Neuronal stem cell (in vitro differentiated cells): ENCODE data around the gene ALDH1A3.

Experiments used
- DNase-seq: peaks from one replicate; pipeline ENCODE4 v3.0.0-alpha.2; 2013; ENCODE audit warnings: low spot score
- H2AFZ ChIP-seq: one replicate; pipeline ENCODE4 v1.6.1; 2013; ENCODE audit warnings: mild to moderate bottlenecking, low read length, inconsistent platforms
- H2AK5ac ChIP-seq: 2 replicates; pipeline ENCODE4 v1.6.1; 2013; ENCODE audit warnings: low read depth, mild to moderate bottlenecking, inconsistent platforms, low read length, moderate library complexity, mixed read lengths
- H2BK120ac ChIP-seq: 2 replicates; pipeline ENCODE4 v1.6.1; 2013; ENCODE audit warnings: low read depth, mild to moderate bottlenecking, inconsistent platforms, low read length, moderate library complexity, mixed read lengths
- H2BK12ac ChIP-seq: one replicate; pipeline ENCODE4 v1.6.1; 2013; ENCODE audit warnings: low read length, inconsistent platforms
- H2BK15ac ChIP-seq: 2 replicates; pipeline ENCODE4 v1.6.1; 2013; ENCODE audit warnings: mild to moderate bottlenecking, low read length, inconsistent platforms, mixed read lengths
- H2BK5ac ChIP-seq: one replicate; pipeline ENCODE4 v1.6.1; 2013; ENCODE audit warnings: inconsistent platforms, mild to moderate bottlenecking, low read length, moderate library complexity
- H3K14ac ChIP-seq: one replicate; pipeline ENCODE4 v1.6.1; 2013; ENCODE audit warnings: low read length, inconsistent platforms
- H3K18ac ChIP-seq: 2 replicates; pipeline ENCODE4 v1.6.1; 2013; ENCODE audit warnings: low read length, inconsistent platforms
- H3K23ac ChIP-seq: 2 replicates; pipeline ENCODE4 v1.6.1; 2013; ENCODE audit warnings: low read depth, mild to moderate bottlenecking, mixed read lengths, low read length, inconsistent platforms; ENCODE audit not compliant: poor library complexity
- H3K27ac ChIP-seq: replicated peaks from 3 replicates; pipeline ENCODE4 v1.5.1; 2013; ENCODE audit warnings: low read length, inconsistent platforms
- H3K27me3 ChIP-seq, 3 experiments: 2 replicates each; pipeline ENCODE4 v1.6.1; 2013; ENCODE audit warnings: low read length in 3 of 3, mild to moderate bottlenecking in 2 of 3, inconsistent platforms in 1 of 3, low read depth in 1 of 3, mixed read lengths in 1 of 3, moderate library complexity in 1 of 3; ENCODE audit not compliant: control insufficient read depth in 3 of 3, insufficient read depth in 3 of 3
- H3K36me3 ChIP-seq, 2 donors: replicated peaks in 1 of 2; 2 replicates each; pipeline ENCODE4 v1.6.1; 2013; ENCODE audit warnings: low read length in 2 of 2; ENCODE audit not compliant: control insufficient read depth in 2 of 2, insufficient read depth in 2 of 2
- H3K4ac ChIP-seq: 2 replicates; pipeline ENCODE4 v1.6.1; 2013; ENCODE audit warnings: inconsistent platforms, mild to moderate bottlenecking, low read length, moderate library complexity
- H3K4me1 ChIP-seq, 2 donors: 1 replicate in 1 of 2; 2 replicates in 1 of 2; pipeline ENCODE4 v1.6.1; 2013; ENCODE audit warnings: low read length in 2 of 2, low read depth in 1 of 2; ENCODE audit not compliant: control insufficient read depth in 2 of 2, insufficient read depth in 1 of 2
- H3K4me2 ChIP-seq: one replicate; pipeline ENCODE4 v1.6.1; 2013; ENCODE audit warnings: mild to moderate bottlenecking, low read length, inconsistent platforms; ENCODE audit not compliant: insufficient read depth, poor library complexity, severe bottlenecking
- H3K4me3 ChIP-seq, 2 donors: 2 replicates each; pipeline ENCODE4 v1.5.1; 2013; ENCODE audit warnings: low read length in 2 of 2, mild to moderate bottlenecking in 2 of 2, inconsistent platforms in 1 of 2, moderate library complexity in 1 of 2
- H3K79me1 ChIP-seq: one replicate; pipeline ENCODE4 v1.6.1; 2013; ENCODE audit warnings: low read depth, mild to moderate bottlenecking, inconsistent platforms, low read length, moderate library complexity
- H3K9ac ChIP-seq: one replicate; pipeline ENCODE4 v1.6.1; 2013; ENCODE audit warnings: mild to moderate bottlenecking, low read depth, low read length, inconsistent platforms; ENCODE audit not compliant: poor library complexity
- H3K9me3 ChIP-seq, 2 donors: replicated peaks in 1 of 2; 2 replicates each; pipeline versions ENCODE3 to v1.6.1; 2013; ENCODE audit warnings: low read length in 2 of 2, mild to moderate bottlenecking in 2 of 2, inconsistent platforms in 1 of 2, low read depth in 1 of 2, mixed read lengths in 1 of 2, moderate library complexity in 1 of 2; ENCODE audit not compliant: control insufficient read depth in 2 of 2, insufficient read depth in 1 of 2
- H4K8ac ChIP-seq: one replicate; pipeline ENCODE4 v1.6.1; 2013; ENCODE audit warnings: low read depth, mild to moderate bottlenecking, inconsistent platforms, low read length, moderate library complexity
- H4K91ac ChIP-seq: one replicate; pipeline ENCODE4 v1.6.1; 2013; ENCODE audit warnings: low read length, low read depth, mild to moderate bottlenecking, inconsistent platforms; ENCODE audit not compliant: poor library complexity
- WGBS, 2 donors: extraction: QIAGEN DNeasy Blood & Tissue Kit; methylation state at CpG; one replicate each; pipeline ENCODE4 v1.1.7; 2013; ENCODE audit warnings: missing lambda C conversion rate in 2 of 2, mixed read lengths in 1 of 2; ENCODE audit not compliant: insufficient read length in 2 of 2, insufficient replicate concordance in 1 of 2; ENCODE audit errors: extremely low coverage in 2 of 2; 5-methylcytosine and 5-hydroxymethylcytosine counted together

The ALDH1A3 gene

DNA sequence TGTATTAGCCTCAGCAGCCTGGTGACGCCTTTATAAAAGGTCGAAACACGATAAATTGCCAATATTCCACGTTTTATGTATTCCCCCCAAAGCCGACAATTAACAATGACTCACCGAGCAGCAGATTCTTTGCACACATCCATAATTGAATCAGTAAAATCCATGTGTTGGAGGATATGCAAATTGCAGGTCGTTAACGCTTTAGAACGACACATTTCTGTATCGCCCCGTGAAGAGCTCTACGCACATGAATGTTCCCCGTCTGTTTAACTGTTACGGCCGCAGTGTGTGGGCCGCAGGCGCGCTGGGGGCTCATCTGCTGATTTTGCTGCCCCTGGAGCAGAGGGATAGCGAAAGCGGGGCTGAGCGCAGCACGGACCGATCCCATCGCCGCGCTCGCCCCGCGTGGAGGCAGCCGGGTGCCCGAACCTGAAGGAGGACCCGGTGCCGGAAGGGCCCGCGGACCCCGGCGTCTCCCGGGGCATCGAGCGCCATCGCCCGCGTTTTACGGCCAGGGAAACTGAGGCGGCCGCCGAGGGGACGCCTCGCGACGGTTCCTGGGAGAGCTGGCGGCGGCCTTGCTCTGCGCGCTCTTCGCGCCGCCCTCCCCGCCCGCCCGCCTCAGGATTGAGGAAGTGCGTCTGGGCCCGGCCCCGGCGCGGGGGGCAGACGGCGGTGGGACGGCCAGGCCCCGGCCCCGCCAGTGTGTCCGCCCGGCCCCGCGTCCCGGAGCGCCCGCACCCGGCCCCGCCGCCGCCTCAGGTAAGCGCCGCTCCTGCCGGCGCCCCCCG is 39.3 kb downstream of the ALDH1A3 start, which contains the start of gene LRRK1:
Gene LRRK1, plus strand, starts transcription at position 668 of the 791 bp plus-strand sequence. CDS start 5,276 bp downstream, outside the sequence.
- Histone ChIP-seq H3K27me3 (peaks cover 16 to 91% (median 53%) of the 10 kb centered on the region in 3 experiments), H4K8ac (no peak within 1 kb of the TSS), H2AFZ (peak within 1 kb of the TSS; percentile 73), H3K4ac (no peak within 1 kb of the TSS), H3K27ac (no peak within 1 kb of the TSS), H3K18ac (peak within 1 kb of the TSS; percentile 81), H2BK5ac (no peak within 1 kb of the TSS), H4K91ac (no peak within 1 kb of the TSS), H3K36me3 (no peaks in the 10 kb centered on the region), H2BK15ac (no peak within 1 kb of the TSS), H3K4me2 (peak within 1 kb of the TSS; percentile 86), H3K9me3 (no peaks in the 10 kb centered on the region), H3K23ac (peak within 1 kb of the TSS; percentile 61), H2BK12ac (no peak within 1 kb of the TSS), H2AK5ac (no peak within 1 kb of the TSS), H3K4me3 (peak within 1 kb of the TSS in 1 of 2 donors; percentile 77), H3K14ac (peak within 1 kb of the TSS; percentile 85), H3K9ac (peak within 1 kb of the TSS; percentile 65), H3K4me1 (no peaks in the 10 kb centered on the region), H3K79me1 (no peaks in the 10 kb centered on the region), H2BK120ac (no peak within 1 kb of the TSS)
- WGBS, 2 donors, result no CpG with 5 or more reads among the region's 87 CpGs
- DNase-seq, result no peak

GRCh38 chr15:100919481-100920405 is 40.1 kb downstream of the ALDH1A3 start:
- peak overlapping the region in 1 of 2 donors; percentile 77 for H3K4me3 ChIP-seq
- DNase-seq, result no peak

GRCh38 chr15:100920516-100921135 is 41.0 kb downstream of the ALDH1A3 start:
- Histone ChIP-seq H3K27ac (no peak overlapping the region), H2AFZ (no peak overlapping the region), H2BK120ac (no peak overlapping the region), H3K18ac (no peak overlapping the region), H2BK15ac (no peak overlapping the region), H2BK12ac (no peak overlapping the region), H3K4me3 (peak overlapping the region in 1 of 2 donors; percentile 51), H3K4me2 (no peak overlapping the region), H3K14ac (no peak overlapping the region), H3K23ac (no peak overlapping the region), H3K9ac (no peak overlapping the region), H2AK5ac (no peak overlapping the region), H3K4me1 (no peaks in the 10 kb centered on the region), H3K36me3 (no peaks in the 10 kb centered on the region), H3K4ac (no peak overlapping the region), H3K79me1 (no peaks in the 10 kb centered on the region), H4K8ac (no peak overlapping the region), H3K27me3 (peaks cover 16 to 86% (median 53%) of the 10 kb centered on the region in 3 experiments), H4K91ac (no peak overlapping the region), H3K9me3 (no peaks in the 10 kb centered on the region), H2BK5ac (no peak overlapping the region)
- WGBS, 2 donors, result no CpG with 5 or more reads among the region's 8 CpGs
- no peak for DNase-seq

More at GRCh38 chr15:100919481-100920405, 40.1 kb downstream of the ALDH1A3 start:
- Histone ChIP-seq H3K9ac (peak overlapping the region; percentile 65), H2BK15ac (no peak overlapping the region), H3K23ac (peak overlapping the region; percentile 61), H3K14ac (no peak overlapping the region), H2AFZ (peak overlapping the region; percentile 47), H3K27ac (no peak overlapping the region), H2BK12ac (no peak overlapping the region), H2BK5ac (no peak overlapping the region), H3K36me3 (no peaks in the 10 kb centered on the region), H4K91ac (no peak overlapping the region), H2BK120ac (no peak overlapping the region), H3K9me3 (no peaks in the 10 kb centered on the region), H3K4me2 (peak overlapping the region; percentile 86), H3K79me1 (no peaks in the 10 kb centered on the region), H4K8ac (no peak overlapping the region), H3K4ac (no peak overlapping the region), H3K18ac (no peak overlapping the region), H3K4me1 (no peaks in the 10 kb centered on the region), H3K27me3 (peaks cover 16 to 93% (median 53%) of the 10 kb centered on the region in 3 experiments), H2AK5ac (no peak overlapping the region)
- no CpG with 5 or more reads among the region's 80 CpGs for WGBS, 2 donors
